Small intestine (tissue), 7 donors: Measurements from ENCODE around the gene TMEM63B. TPM values are rescaled to one million over a fixed set of nuclear protein-coding genes. Genes with fewer than 3 reads are reported as not detected.

Source experiments
- DNase-seq, 2 donors: peaks; one replicate each; pipeline versions ENCODE4 v3.0.0 to v3.0.0-alpha.2; 2013
- FAIRE-seq: peaks from 2 replicates; lab custom pipeline; 2012; peaks lifted over from hg19 to GRCh38; lab: Jason Lieb, UNC
- H3K27ac ChIP-seq, 3 donors: one replicate each; pipeline ENCODE4 v1.5.1; 2013; ENCODE audit warnings: low read length in 2 of 3, mild to moderate bottlenecking in 2 of 3, control low read depth in 1 of 3, inconsistent platforms in 1 of 3, low read depth in 1 of 3, moderate library complexity in 1 of 3
- H3K27me3 ChIP-seq, 3 donors: one replicate each; pipeline ENCODE4 v1.6.1; 2013; ENCODE audit warnings: low read length in 3 of 3, inconsistent platforms in 1 of 3; ENCODE audit not compliant: control insufficient read depth in 3 of 3, insufficient read depth in 3 of 3
- H3K36me3 ChIP-seq, 3 donors: one replicate each; pipeline ENCODE4 v1.6.1; 2013; ENCODE audit warnings: low read length in 3 of 3, inconsistent platforms in 1 of 3, low read depth in 1 of 3, mild to moderate bottlenecking in 1 of 3, moderate library complexity in 1 of 3; ENCODE audit not compliant: control insufficient read depth in 3 of 3, insufficient read depth in 2 of 3
- H3K4me1 ChIP-seq, 3 donors: one replicate each; pipeline ENCODE4 v1.6.1; 2013; ENCODE audit warnings: low read length in 2 of 3, inconsistent platforms in 1 of 3, low read depth in 1 of 3, mild to moderate bottlenecking in 1 of 3, moderate library complexity in 1 of 3; ENCODE audit not compliant: control insufficient read depth in 3 of 3, insufficient read depth in 2 of 3
- H3K4me3 ChIP-seq, 3 donors: one replicate each; pipeline ENCODE4 v1.5.1; 2013; ENCODE audit warnings: low read length in 3 of 3, control low read depth in 1 of 3, inconsistent platforms in 1 of 3, low read depth in 1 of 3, mild to moderate bottlenecking in 1 of 3, moderate library complexity in 1 of 3
- H3K9me3 ChIP-seq, 2 donors: one replicate each; pipeline ENCODE4 v1.6.1; 2013; ENCODE audit warnings: low read depth in 1 of 2, low read length in 1 of 2; ENCODE audit not compliant: control insufficient read depth in 2 of 2, insufficient read depth in 1 of 2
- WGBS, 3 donors: extraction: QIAGEN DNeasy Blood & Tissue Kit; methylation state at CpG; one replicate each; pipeline ENCODE4 v1.1.7; 2013; 5-methylcytosine and 5-hydroxymethylcytosine counted together
- polyA plus RNA-seq, 4 donors: library from polyadenylated mRNA; stranded (reverse) in 3 of 4; unstranded in 1 of 4; fragments of 200-250 nt in 3 of 4; fragments of 120-200 nt in 1 of 4; gene quantifications; one replicate each; pipeline versions ENCODE4 v1.2.1 to v1.2.3, GENCODE V29; 2013
- donor health status: healthy with polysubstance abuse.
- donor health status: control.
- donor health status: control.
- donor health status: Bipolar disorder and iron deficiency.
- donor health status: healthy.

TMEM63B gene
- polyA plus RNA-seq, 4 donors = 13.2 to 33.9 (median 25.6) TPM

- H3K9me3 ChIP-seq = no peaks in the 10 kb centered on the region
- no peak overlapping the region for H3K4me3 ChIP-seq
- 66 to 83% (median 71%) methylated on average over 9 of the region's 9 CpGs for WGBS, 3 donors
- H3K36me3 ChIP-seq = peaks cover 6 to 67% (median 14%) of the 10 kb centered on the region in 3 donors
- H3K4me1 ChIP-seq = peaks cover 0 to 2% (median 0%) of the 10 kb centered on the region in 3 donors
- no peak for FAIRE-seq
- DNase-seq = no peak
- no peaks in the 10 kb centered on the region for H3K27me3 ChIP-seq
- H3K27ac ChIP-seq = no peak overlapping the region
Measured at GRCh38 chr6:44148306-44148705, 21.0 kb downstream of the TMEM63B start.

GRCh38 chr6:44149369-44150012 lies 22.1 kb downstream of the TMEM63B start:
- Histone ChIP-seq H3K27ac (no peak overlapping the region), H3K4me3 (no peak overlapping the region), H3K9me3 (no peaks in the 10 kb centered on the region), H3K4me1 (peaks cover 0 to 2% (median 0%) of the 10 kb centered on the region in 3 donors), H3K27me3 (no peaks in the 10 kb centered on the region), H3K36me3 (peaks cover 0 to 78% (median 14%) of the 10 kb centered on the region in 3 donors)
- DNase-seq = no peak
- no peak for FAIRE-seq
- WGBS, 3 donors = 87 to 92% (median 90%) methylated on average over 7 of the region's 7 CpGs

GRCh38 chr6:44150317-44150917 lies 23.1 kb downstream of the TMEM63B start:
- FAIRE-seq (no peak), DNase-seq (no peak)
- Histone ChIP-seq H3K4me3 (no peak overlapping the region), H3K27ac (no peak overlapping the region), H3K27me3 (no peaks in the 10 kb centered on the region), H3K36me3 (peaks cover 0 to 79% (median 14%) of the 10 kb centered on the region in 3 donors), H3K9me3 (no peaks in the 10 kb centered on the region), H3K4me1 (peaks cover 0 to 10% (median 0%) of the 10 kb centered on the region in 3 donors)
- WGBS, 3 donors = 78 to 86% (median 80%) methylated on average over 3 of the region's 3 CpGs

- peaks cover 0 to 74% (median 14%) of the 10 kb centered on the region in 3 donors for H3K36me3 ChIP-seq
- 13 to 21% (median 15%) methylated on average over 24 to 31 of the region's 31 CpGs for WGBS, 3 donors
- no peak for FAIRE-seq
Measured at GRCh38 chr6:44151348-44152108, 24.2 kb downstream of the TMEM63B start.

GRCh38 chr6:44152109-44152461 lies 24.7 kb downstream of the TMEM63B start:
- Histone ChIP-seq H3K27me3 (no peaks in the 10 kb centered on the region), H3K27ac (no peak overlapping the region), H3K4me3 (no peak overlapping the region), H3K9me3 (no peaks in the 10 kb centered on the region), H3K36me3 (peaks cover 0 to 68% (median 9%) of the 10 kb centered on the region in 3 donors), H3K4me1 (peaks cover 0 to 23% (median 0%) of the 10 kb centered on the region in 3 donors)
- no peak for DNase-seq
- WGBS, 3 donors = 51 to 55% (median 51%) methylated on average over 8 of the region's 8 CpGs
- FAIRE-seq = no peak

More at GRCh38 chr6:44151348-44152108, 24.2 kb downstream of the TMEM63B start:
- Histone ChIP-seq H3K9me3 (no peaks in the 10 kb centered on the region), H3K4me1 (peaks cover 0 to 19% (median 0%) of the 10 kb centered on the region in 3 donors), H3K27ac (no peak overlapping the region), H3K4me3 (no peak overlapping the region), H3K27me3 (no peaks in the 10 kb centered on the region)
- peak; percentile 65 to 86 for DNase-seq

GRCh38 chr6:44152533-44152932 lies 25.2 kb downstream of the TMEM63B start:
- DNase-seq (no peak), FAIRE-seq (no peak)
- H3K4me3 ChIP-seq = no peak overlapping the region
- H3K4me1 ChIP-seq = peaks cover 0 to 23% (median 0%) of the 10 kb centered on the region in 3 donors
- 92 to 94% (median 92%) methylated on average over 18 to 19 of the region's 19 CpGs for WGBS, 3 donors
- H3K9me3 ChIP-seq = no peaks in the 10 kb centered on the region
- no peaks in the 10 kb centered on the region for H3K27me3 ChIP-seq
- H3K36me3 ChIP-seq = peaks cover 0 to 64% (median 9%) of the 10 kb centered on the region in 3 donors
- H3K27ac ChIP-seq = no peak overlapping the region

GRCh38 chr6:44154067-44154466 lies 26.7 kb downstream of the TMEM63B start:
- no peaks in the 10 kb centered on the region for H3K9me3 ChIP-seq
- no peaks in the 10 kb centered on the region for H3K27me3 ChIP-seq
- 88 to 92% (median 91%) methylated on average over 12 of the region's 12 CpGs for WGBS, 3 donors
- no peak overlapping the region for H3K27ac ChIP-seq
- H3K36me3 ChIP-seq = peaks cover 0 to 48% (median 9%) of the 10 kb centered on the region in 3 donors
- peaks cover 0 to 23% (median 0%) of the 10 kb centered on the region in 3 donors for H3K4me1 ChIP-seq
- H3K4me3 ChIP-seq = no peak overlapping the region
- FAIRE-seq (no peak), DNase-seq (no peak)

- DNase-seq (peak; percentile 45 to 58), FAIRE-seq (no peak)
- H3K36me3 ChIP-seq = peaks cover 0 to 32% (median 0%) of the 10 kb centered on the region in 3 donors
- H3K27ac ChIP-seq = peak overlapping the region in 1 of 3 donors; percentile 14
- peaks cover 0 to 23% (median 0%) of the 10 kb centered on the region in 3 donors for H3K4me1 ChIP-seq
- H3K9me3 ChIP-seq = no peaks in the 10 kb centered on the region
- H3K27me3 ChIP-seq = no peaks in the 10 kb centered on the region
- no peak overlapping the region for H3K4me3 ChIP-seq
- WGBS, 3 donors = 48 to 74% (median 51%) methylated on average over 9 of the region's 9 CpGs
Measured at GRCh38 chr6:44156494-44157151, 29.3 kb downstream of the TMEM63B start.
